Heart left ventricle (tissue), 16 donors: ENCODE results near the gene DCAF16. TPM values are rescaled to one million over a fixed set of nuclear protein-coding genes. Genes with fewer than 3 reads are reported as not detected.
A peak's percentile ranks its signal among the peaks of the same experiment; 100 is the strongest.

ENCODE experiments used
- ATAC-seq, 4 donors: fragments of 200-7000 bp; cut with Tn5 transposase; one replicate each; pipeline ENCODE4 v1.9.1; 2020 to 2022; ENCODE audit warnings: moderate library complexity in 4 of 4, mild to moderate bottlenecking in 3 of 4, moderate number of reproducible peaks in 1 of 4
- DNase-seq, 5 donors: peaks; one replicate each; pipeline ENCODE4 v3.0.0-alpha.2; 2020
- H3K27ac ChIP-seq, 12 donors: fragments of 200-600 bp; sonication (generic) in 4 of 12; one replicate each; pipeline versions ENCODE4 v1.5.0 to v1.8.0; 2016 to 2022; ENCODE audit warnings: mild to moderate bottlenecking in 2 of 12
- H3K27me3 ChIP-seq, 9 donors: fragments of 200-600 bp; sonication (generic) in 2 of 9; one replicate each; pipeline versions ENCODE4 v1.5.1 to v1.8.0; 2016 to 2022; ENCODE audit warnings: mild to moderate bottlenecking in 3 of 9
- H3K36me3 ChIP-seq, 9 donors: fragments of 200-600 bp; sonication (generic) in 2 of 9; one replicate each; pipeline versions ENCODE4 v1.5.0 to v1.8.0; 2018 to 2022; ENCODE audit warnings: mild to moderate bottlenecking in 2 of 9
- H3K4me1 ChIP-seq, 12 donors: fragments of 200-600 bp; sonication (generic) in 4 of 12; one replicate each; pipeline versions ENCODE4 v1.5.0 to v1.8.0; 2016 to 2022; ENCODE audit warnings: mild to moderate bottlenecking in 3 of 12
- H3K4me3 ChIP-seq, 12 donors: fragments of 200-600 bp; sonication (generic) in 4 of 12; one replicate each; pipeline versions ENCODE4 v1.5.0 to v1.8.0; 2017 to 2022; ENCODE audit warnings: mild to moderate bottlenecking in 9 of 12, moderate library complexity in 4 of 12
- H3K9me3 ChIP-seq, 12 donors: fragments of 200-600 bp; sonication (generic) in 4 of 12; one replicate each; pipeline versions ENCODE4 v1.5.0 to v1.8.0; 2016 to 2022; ENCODE audit warnings: mild to moderate bottlenecking in 1 of 12
- CTCF ChIP-seq, 12 donors: fragments of 200-600 bp; sonication (generic) in 4 of 12; IDR thresholded peaks; one replicate each; pipeline versions ENCODE4 v1.5.0 to v1.8.0; 2018 to 2022; ENCODE audit warnings: antibody characterized with exemption in 12 of 12, mild to moderate bottlenecking in 5 of 12
- POLR2A ChIP-seq, 2 donors: fragments of 450-650 bp; IDR thresholded peaks; one replicate each; pipeline ENCODE4 v1.6.1; 2017; ENCODE audit warnings: antibody characterized with exemption in 2 of 2, mild to moderate bottlenecking in 2 of 2, moderate library complexity in 2 of 2
- WGBS, 4 donors: extraction: QIAGEN DNeasy Blood & Tissue Kit in 2 of 4; methylation state at CpG; one replicate each; pipeline versions ENCODE4 v1.1.5 to v1.1.7; 2013 to 2018; 5-methylcytosine and 5-hydroxymethylcytosine counted together
- intact Hi-C, 10 donors: fragments of 100-400 bp; cut with DNase I; formaldehyde crosslinking; loops; one replicate each; pipeline versions ENCODE4 v1.11.1 to v1.14.2; 2022
- polyA plus RNA-seq, 2 donors: library from polyadenylated mRNA; stranded (reverse); fragments of 200-250 nt; gene quantifications; one replicate each; pipeline ENCODE4 v1.2.3, GENCODE V29; 2013
- total RNA-seq, 9 donors: library from RNA; depleted of rRNA in 2 of 9; stranded (reverse); fragments of >200 nt in 2 of 9; fragmentation: NEBNext Ultra II Directional in 3 of 9; extraction: Animal tissue kit (Norgen Biotek cat#: 25700) in 3 of 9; gene quantifications; one replicate each; pipeline versions ENCODE4 v1.1.0 to v1.2.4, GENCODE V29; 2016 to 2023
- donor health status: ischemic (EF 13 %, LVEDD 7.1; RV severe dilation, severe dysfunction).
- donor health status: healthy with polysubstance abuse.
- donor health status: DM: no; HTN: yes; CAD: no.
- donor health status: DM: no; HTN: no; CAD: no.
- donor health status: ischemic (EF 25% LVEDD 6.9; RV normal size, moderate dysfunction).
- donor health status: ischemic (EF 25% LVEDD 5.7; RV mildly dilated, moderate dysfunction).
- donor health status: healthy.
- donor health status: DM: yes; HTN: yes; CAD: no.
- donor health status: ischemic (EF 35%, LVEDD 5.7; RV mildly dilated, moderate dysfunction).
- donor health status: nonischemic (EF 11% LVEDD 7.7; RV severe dilation, severe dysfunction).
- donor health status: DM: yes; HTN: yes; CAD: no.
- donor health status: PGD.
- donor health status: ischemic (EF 29% LVEDD 5.4; RV normal size, mild dysfunction).
- donor health status: nonischemic (EF 23%, LVEDD 6.1; RV moderate dilation, normal function).

The DCAF16 gene
- total and polyA plus RNA-seq, 11 donors, result 6.0 to 23.5 (median 18.8) TPM

DNA sequence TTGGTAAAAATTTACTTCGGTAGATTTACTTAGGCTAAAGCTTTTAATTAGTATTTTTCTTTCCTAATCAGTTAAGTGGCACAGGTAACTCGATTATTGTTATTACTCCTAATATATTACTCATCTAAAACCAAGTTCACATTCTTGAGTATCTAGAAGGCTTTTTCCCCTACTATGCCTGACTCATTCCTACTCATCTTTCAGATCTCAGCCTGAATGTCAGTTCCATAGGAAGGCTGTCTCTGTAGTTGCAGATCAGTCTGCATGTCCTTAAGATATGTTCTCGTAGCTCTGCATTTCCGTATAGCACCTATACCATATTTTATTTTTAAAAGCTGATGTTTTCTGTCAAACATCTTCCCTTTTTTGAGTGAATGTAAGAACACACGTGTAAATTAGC lies 23.2 kb downstream of the DCAF16 start:
- WGBS, 4 donors, result 85 to 92% (median 87%) methylated on average over 5 of the region's 5 CpGs
- peaks cover 0 to 5% (median 0%) of the 10 kb centered on the region in 12 donors for H3K9me3 ChIP-seq
- intact Hi-C loops, result loop anchor here in 1 of 10 donors (10.0 kb wide), 1 partner anchor 153 kb away; no protein-coding TSS in a partner anchor
- ATAC-seq, result no peak
- TF ChIP-seq POLR2A (IDR thresholded peaks at IDR 0.05) (no peak), CTCF (IDR thresholded peaks at IDR 0.05) (no peak)
- peaks cover 0 to 4% (median 0%) of the 10 kb centered on the region in 9 donors for H3K27me3 ChIP-seq
- peaks cover 0 to 4% (median 0%) of the 10 kb centered on the region in 9 donors for H3K36me3 ChIP-seq
- no peaks in the 10 kb centered on the region for H3K4me1 ChIP-seq
- H3K27ac ChIP-seq, result no peak overlapping the region
- no peak for DNase-seq
- H3K4me3 ChIP-seq, result no peak overlapping the region

- H3K36me3 ChIP-seq, result peaks cover 0 to 4% (median 0%) of the 10 kb centered on the region in 9 donors
- intact Hi-C loops, result loop anchor here in 1 of 10 donors (10.0 kb wide), 1 partner anchor 152 kb away; no protein-coding TSS in a partner anchor
- 73 to 77% (median 76%) methylated on average over 5 of the region's 5 CpGs for WGBS, 4 donors
- peaks cover 0 to 6% (median under 1%) of the 10 kb centered on the region in 12 donors for H3K4me1 ChIP-seq
- peaks cover 0 to 5% (median 0%) of the 10 kb centered on the region in 12 donors for H3K9me3 ChIP-seq
- TF ChIP-seq POLR2A (IDR thresholded peaks at IDR 0.05) (no peak), CTCF (IDR thresholded peaks at IDR 0.05) (no peak)
- no peak for DNase-seq
- H3K4me3 ChIP-seq, result no peak overlapping the region
- no peak for ATAC-seq
- peaks cover 0 to 11% (median 0%) of the 10 kb centered on the region in 9 donors for H3K27me3 ChIP-seq
- no peak overlapping the region for H3K27ac ChIP-seq
Measured at GRCh38 chr4:17786567-17786966, 24.0 kb downstream of the DCAF16 start.

- H3K4me1 ChIP-seq, result peaks cover 0 to 13% (median 6%) of the 10 kb centered on the region in 12 donors
- no peak for DNase-seq
- H3K27me3 ChIP-seq, result peaks cover 0 to 18% (median 2%) of the 10 kb centered on the region in 9 donors
- H3K4me3 ChIP-seq, result no peak overlapping the region
- WGBS, 4 donors, result 73 to 78% (median 75%) methylated on average over 5 of the region's 5 CpGs
- H3K9me3 ChIP-seq, result no peaks in the 10 kb centered on the region
- no peak overlapping the region for H3K27ac ChIP-seq
- no peak for ATAC-seq
- peaks cover 0 to 3% (median 0%) of the 10 kb centered on the region in 9 donors for H3K36me3 ChIP-seq
- intact Hi-C loops, result loop anchor here in 1 of 10 donors (10.0 kb wide), 1 partner anchor 151 kb away; no protein-coding TSS in a partner anchor
- TF ChIP-seq POLR2A (IDR thresholded peaks at IDR 0.05) (no peak), CTCF (IDR thresholded peaks at IDR 0.05) (no peak)
Measured at GRCh38 chr4:17785858-17786257, 24.7 kb downstream of the DCAF16 start.

DNA sequence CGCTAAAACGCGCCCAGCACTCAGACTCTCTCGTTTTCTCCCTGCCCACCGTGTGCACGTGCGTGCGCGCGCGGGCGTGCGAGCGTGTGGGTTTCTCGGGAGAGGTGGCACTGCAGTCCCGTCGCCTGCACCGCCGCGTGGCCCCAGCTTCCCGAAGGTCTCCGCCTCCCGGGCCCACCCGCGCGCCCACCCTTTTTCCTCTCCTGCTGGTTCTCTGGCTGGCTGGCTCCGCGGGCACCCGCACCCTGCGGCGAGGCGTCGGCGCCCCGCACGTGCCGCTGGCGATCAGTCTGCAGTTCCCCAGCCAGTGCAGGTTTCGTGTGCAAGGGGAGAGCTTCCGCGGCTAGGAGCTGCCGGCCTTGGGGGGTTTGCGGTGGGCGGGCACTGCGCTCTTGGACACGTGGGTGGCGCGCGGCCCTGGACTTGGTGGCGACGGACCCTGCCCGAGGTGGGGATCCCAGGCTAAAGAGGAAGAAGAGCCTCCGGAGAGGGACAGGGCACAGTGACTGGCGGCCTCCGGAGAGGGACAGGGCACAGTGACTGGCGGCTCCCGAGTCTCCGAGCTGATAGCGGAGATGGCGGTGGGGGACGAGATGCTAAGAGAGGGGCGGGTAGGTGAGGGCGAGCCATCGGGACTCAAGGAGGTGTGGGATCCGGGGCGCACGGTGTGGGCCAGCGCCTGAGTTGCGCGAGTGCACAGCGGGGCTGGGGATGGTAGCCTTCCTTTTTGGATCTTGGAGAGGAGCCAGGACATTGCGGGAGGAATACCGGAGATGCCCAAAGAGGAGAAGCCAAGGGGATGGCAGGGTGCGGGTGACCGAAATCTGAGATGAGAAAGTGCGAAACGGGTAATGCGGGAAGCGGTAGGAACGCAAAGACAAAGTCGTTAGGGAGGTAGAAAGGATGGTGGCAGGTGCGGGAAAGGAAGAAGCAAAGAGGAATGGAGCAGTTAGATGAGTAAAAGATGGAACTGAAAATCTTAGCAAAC lies 29.0 kb downstream of the DCAF16 start, which contains the start of gene FAM184B:
TSS of gene FAM184B (minus strand) at position 322 of the 988 bp plus-strand sequence. CDS start 322 bp downstream, outside the sequence.
- no peak within 1 kb of the TSS for H3K27ac ChIP-seq
- no peaks in the 10 kb centered on the region for H3K36me3 ChIP-seq
- peak within 1 kb of the TSS; percentile 15 to 53 (median 45) for H3K4me3 ChIP-seq
- intact Hi-C loops, result loop anchor here in 1 of 10 donors (10.0 kb wide), 1 partner anchor 147 kb away; no protein-coding TSS in a partner anchor
- H3K27me3 ChIP-seq, result peaks cover 0 to 36% (median 10%) of the 10 kb centered on the region in 9 donors
- peaks cover 0 to 19% (median 9%) of the 10 kb centered on the region in 12 donors for H3K4me1 ChIP-seq
- DNase-seq (no peak), ATAC-seq (peak in 3 of 4 donors; percentile 20 to 46 (median 24))
- TF ChIP-seq CTCF (IDR thresholded peaks at IDR 0.05) (no peak), POLR2A (IDR thresholded peaks at IDR 0.05) (no peak)
- WGBS, 4 donors, result 2 to 4% (median 3%) methylated on average over 60 to 82 of the region's 82 CpGs
- no peaks in the 10 kb centered on the region for H3K9me3 ChIP-seq
